RWPE1 (cell line): Measurements from ENCODE around the gene ZNF133.

Experiments
- CTCF ChIA-PET: fragments of 350-600 bp; sonication (Branson Sonifier 250); formaldehyde crosslinking; extraction: SDS; loops from one replicate; lab custom pipeline; 2021; lab: Yijun Ruan, JAX
- POLR2A ChIA-PET: fragments of 400-600 bp; formaldehyde crosslinking; extraction: SDS; loops from one replicate; lab custom pipeline; 2020; ENCODE audit warnings: antibody characterized with exemption; ENCODE audit not compliant: low non-redundant PET; lab: Yijun Ruan, JAX
- DNase-seq: peaks from one replicate; pipeline ENCODE4 v3.0.0; 2012; ENCODE audit warnings: low spot score
- H3K27ac ChIP-seq: fragments of 450-650 bp; 2 replicates; pipeline ENCODE4 v1.5.1; 2017
- CTCF ChIP-seq: fragments of 450-650 bp; conservative IDR thresholded peaks from 2 replicates; pipeline ENCODE4 v1.5.1; 2017; ENCODE audit warnings: low read depth, mild to moderate bottlenecking

ZNF133 gene

DNA sequence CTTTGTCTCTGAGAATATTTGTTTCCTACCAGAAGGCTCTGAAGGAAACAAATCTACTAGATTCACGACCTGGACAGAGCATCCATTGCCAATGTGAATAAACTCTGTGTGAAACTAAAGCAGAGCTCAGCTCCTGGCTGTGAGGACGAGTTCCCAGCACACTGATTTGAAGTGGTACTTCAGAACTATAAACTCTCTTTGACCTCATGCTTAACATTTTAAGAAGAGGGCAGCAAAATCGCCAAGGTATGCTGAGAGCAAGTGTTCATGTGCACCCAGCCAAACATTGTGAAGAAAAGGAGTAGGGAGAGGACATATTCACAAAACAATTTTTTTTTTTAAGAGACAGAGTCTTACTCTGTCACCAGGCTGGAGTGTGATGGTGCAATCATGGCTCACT is 33.7 kb upstream of the ZNF133 start:
- no peak for DNase-seq
- ChIA-PET CTCF (no interaction called here), POLR2A (no interaction called here)
- peak overlapping the region; percentile 56 for H3K27ac ChIP-seq
- TF ChIP-seq CTCF, result no peak

DNA sequence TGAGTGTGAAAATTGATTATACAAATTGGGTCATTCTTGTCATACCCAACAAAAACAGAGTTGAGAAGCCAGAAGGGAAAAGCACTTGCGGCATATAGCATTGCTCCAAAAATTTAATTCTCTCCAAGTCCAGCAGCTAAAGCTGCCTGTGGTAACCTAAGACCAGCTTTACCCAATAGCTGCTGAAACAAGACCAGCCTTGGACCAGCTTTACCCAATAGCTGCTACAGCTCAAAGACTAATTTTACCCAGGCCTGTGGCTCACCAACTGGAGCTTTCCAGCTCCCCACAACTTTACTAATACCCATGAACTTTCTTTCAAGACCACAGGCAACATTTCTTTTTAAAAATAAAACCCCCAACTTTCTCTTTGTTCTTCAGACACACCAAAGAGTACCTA is 32.8 kb upstream of the ZNF133 start:
- TF ChIP-seq CTCF, result no peak
- POLR2A ChIA-PET, result no interaction called here
- CTCF ChIA-PET, result no interaction called here

DNA sequence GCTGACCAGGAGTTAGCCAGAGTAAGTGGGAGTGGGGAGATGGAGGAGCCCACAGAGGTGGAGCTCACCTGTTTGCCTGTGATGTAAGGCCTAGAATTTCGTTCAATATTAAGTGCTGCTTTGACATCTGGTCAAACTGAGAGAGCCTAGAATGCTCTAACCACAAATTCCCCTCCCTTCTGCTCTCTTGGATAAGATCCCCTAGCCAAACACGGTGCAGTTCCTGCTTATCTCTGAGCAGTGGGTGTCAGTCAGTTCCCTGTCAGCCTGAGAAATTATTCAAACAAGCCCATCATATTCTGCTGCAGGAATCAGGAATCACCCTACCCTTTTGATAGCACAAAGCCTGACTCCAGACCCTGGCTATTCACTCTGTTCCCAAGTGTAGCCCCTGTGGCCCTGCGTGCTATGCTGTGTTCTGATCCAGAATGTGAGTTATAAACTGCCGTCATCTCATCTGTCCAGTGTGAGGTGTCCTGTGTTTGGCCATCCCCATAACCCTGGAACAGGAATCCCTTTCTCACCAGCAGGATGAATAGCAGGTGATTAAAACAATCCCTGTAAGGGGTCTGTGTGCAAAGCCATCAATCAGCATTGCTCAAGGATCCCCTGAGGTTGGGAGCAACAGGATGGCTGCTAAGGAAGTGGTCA is 31.8 kb upstream of the ZNF133 start:
- ChIA-PET POLR2A (no interaction called here), CTCF (interaction anchor here (0.6 kb wide), 1 partner anchor 32 kb away, joined by 3 read pairs; the partner anchor contains the start of gene ZNF133)
- no peak for TF ChIP-seq CTCF
- DNase-seq, result no peak
- H3K27ac ChIP-seq, result no peak overlapping the region

More for the DNA sequence above, 32.8 kb upstream of the ZNF133 start:
- no peak for DNase-seq
- no peak overlapping the region for H3K27ac ChIP-seq

- ChIA-PET CTCF (interaction anchor here (0.6 to 0.7 kb wide), 2 partner anchors 124 to 228 kb away, joined by 4 to 7 read pairs; no protein-coding TSS in a partner anchor), POLR2A (no interaction called here)
- TF ChIP-seq CTCF, result no peak
- no peak overlapping the region for H3K27ac ChIP-seq
- DNase-seq, result no peak
These were observed 30.0 kb upstream of the ZNF133 start for GRCh38 chr20:18258126-18258860.

- DNase-seq, result no peak
- no peak for TF ChIP-seq CTCF
- no peak overlapping the region for H3K27ac ChIP-seq
- CTCF ChIA-PET, result interaction anchor here (0.6 to 1.0 kb wide), 2 partner anchors 16 to 420 kb away, joined by 3 read pairs; no protein-coding TSS in a partner anchor
- POLR2A ChIA-PET, result no interaction called here
These were observed 28.6 kb upstream of the ZNF133 start for GRCh38 chr20:18259730-18260129.

DNA sequence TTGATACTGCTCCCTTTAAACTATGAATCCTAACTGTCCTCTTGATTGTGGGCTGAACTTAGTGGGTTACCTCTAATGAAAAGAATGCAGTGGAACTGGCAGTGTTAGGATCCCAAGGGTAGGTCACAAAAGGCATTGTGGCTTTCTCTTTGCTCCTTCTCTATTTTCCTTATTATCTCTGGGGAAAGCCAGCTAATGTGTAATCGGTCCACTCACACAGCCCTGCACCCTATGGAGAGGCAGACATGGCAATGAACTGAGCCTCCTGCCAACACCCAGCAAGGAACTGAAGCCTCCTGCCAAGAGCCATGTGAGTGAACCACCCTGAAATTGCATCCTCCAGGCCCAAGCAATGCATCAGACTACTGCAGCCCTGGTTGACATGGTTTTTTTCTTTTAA is 24.6 kb upstream of the ZNF133 start:
- peak overlapping the region; percentile 28; the same call in 1 of the 2 replicates for H3K27ac ChIP-seq
- TF ChIP-seq CTCF, result no peak
- ChIA-PET POLR2A (no interaction called here), CTCF (interaction anchor here (0.5 to 0.8 kb wide), 2 partner anchors 9 to 196 kb away, joined by 3 read pairs; no protein-coding TSS in a partner anchor)
- DNase-seq, result no peak
